Measurements from ENCODE around the gene SHOX.

GRCh38 chrX:627510-627981, 3.0 kb upstream of the SHOX start:
- TF ChIP-seq POLR2A (IDR thresholded peaks at IDR 0.05), result no peak
- no peak for TF ChIP-seq CTCF (IDR thresholded peaks at IDR 0.05)
- no peak for TF ChIP-seq POLR2AphosphoS5 (IDR thresholded peaks at IDR 0.05)

All from breast epithelium (tissue), 3 donors.